ENCODE measurements around the gene SH3TC1.

Gene SH3TC1

GRCh38 chr4:8247047-8247930 is 48.2 kb downstream of the SH3TC1 start:
- DNase-seq, result no peak

GRCh38 chr4:8248091-8248490 is 49.0 kb downstream of the SH3TC1 start:
- DNase-seq, result no peak

DNA sequence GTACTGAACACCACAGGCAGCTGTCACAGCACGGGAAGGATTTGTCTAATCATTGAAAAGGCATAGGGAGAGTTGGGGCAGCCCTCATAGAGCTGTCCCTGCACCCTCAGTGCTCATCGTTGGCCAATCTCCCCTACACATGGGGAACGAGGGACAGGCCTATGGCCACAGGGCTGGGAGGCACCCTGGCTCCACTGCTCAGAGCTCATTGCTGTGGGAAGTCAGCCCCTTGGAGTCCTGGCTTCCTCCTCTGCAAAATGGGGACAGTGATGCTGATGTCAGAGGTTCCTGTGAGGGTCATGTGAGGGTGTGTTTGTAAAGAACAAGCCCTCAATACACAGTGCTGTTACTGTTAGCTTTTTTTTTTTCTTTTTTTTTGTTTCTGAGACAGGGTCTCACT is 51.1 kb downstream of the SH3TC1 start:
- DNase-seq, result no peak

DNA sequence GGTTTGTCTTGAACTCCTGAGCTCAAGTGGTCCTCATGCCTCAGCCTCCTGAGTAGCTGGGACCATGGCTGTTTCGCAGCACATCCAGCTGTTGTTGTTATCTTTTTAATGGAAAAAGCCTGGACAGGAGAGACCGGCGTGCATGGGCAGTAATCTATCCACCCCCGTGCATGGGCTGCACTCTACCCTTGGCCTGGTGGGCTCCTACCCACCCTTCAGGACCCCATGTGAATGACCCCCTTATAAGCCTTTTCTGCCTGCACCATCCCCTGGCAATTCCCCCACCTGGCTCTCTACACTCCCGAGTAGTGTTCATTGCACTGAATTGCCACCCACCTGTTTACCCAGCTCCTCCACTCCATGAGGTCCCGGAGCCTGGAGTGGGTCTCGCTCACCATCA is 51.5 kb downstream of the SH3TC1 start:
- DNase-seq, result no peak

DNA sequence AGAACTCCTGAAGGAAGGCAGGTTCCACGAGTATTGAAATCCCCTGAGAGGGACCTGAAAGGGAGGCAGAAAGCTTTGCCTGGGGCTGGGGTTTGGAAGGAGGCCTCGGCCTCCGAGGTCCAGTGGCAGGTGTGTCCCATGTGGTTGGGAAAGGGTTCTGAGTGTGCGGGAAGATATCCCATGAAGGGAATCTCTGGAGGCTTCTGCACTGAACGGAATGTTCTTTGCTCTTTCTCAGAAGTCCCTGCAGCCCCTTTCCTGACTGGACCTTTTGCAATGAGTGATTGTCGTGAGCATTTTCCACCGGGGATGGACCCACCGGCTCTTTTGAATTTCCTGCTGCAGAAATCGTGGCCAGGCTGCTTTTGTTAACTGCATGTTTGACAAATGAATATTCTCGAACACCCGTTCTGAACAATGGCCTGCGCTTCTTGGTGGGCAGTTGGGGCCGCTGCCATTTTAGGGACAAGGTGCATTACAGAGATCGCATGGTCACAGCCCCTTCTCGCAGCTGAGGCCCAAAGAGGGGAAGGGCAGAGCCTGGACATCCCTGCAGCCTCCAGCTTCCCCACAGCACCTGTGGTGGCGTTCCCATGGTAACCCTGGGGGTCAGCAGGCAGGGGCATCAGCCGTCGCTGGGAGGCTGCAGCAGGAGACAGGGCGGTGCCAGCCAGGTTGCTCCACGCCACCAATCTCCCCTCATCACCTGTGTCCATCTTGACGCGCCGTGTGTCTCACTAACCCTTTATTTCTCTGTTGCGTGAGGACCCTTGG is 52.2 kb downstream of the SH3TC1 start:
- DNase-seq, result no peak

GRCh38 chr4:8252301-8253173 is 53.4 kb downstream of the SH3TC1 start:
- no peak for DNase-seq

DNA sequence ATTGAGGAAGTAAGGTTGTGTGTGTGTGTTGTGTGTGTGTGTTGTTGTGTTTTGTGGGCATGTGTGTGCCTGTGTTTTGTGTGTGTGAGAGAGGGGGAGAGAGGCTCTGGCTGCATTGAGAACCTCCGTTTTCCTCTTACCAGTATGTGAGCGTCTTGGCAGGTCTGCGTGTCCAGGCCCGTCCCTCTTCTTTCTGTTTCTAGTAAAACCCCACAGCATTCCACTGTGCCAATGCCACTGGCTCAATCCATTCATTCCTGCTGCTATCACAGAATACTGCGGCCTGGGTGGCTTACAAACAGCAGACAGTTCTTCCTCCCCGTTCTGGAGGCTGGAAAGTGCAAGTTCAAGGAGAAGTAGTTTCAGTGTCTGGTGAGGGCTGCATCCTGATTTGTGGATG is 55.0 kb downstream of the SH3TC1 start:
- DNase-seq, result no peak

GRCh38 chr4:8255698-8256441 is 56.8 kb downstream of the SH3TC1 start:
- DNase-seq, result no peak

GRCh38 chr4:8257854-8258253 is 58.8 kb downstream of the SH3TC1 start:
- no peak for DNase-seq

- DNase-seq, result no peak
Observed at GRCh38 chr4:8258552-8259212, 59.6 kb downstream of the SH3TC1 start.

- no peak for DNase-seq
Observed at GRCh38 chr4:8259743-8260430, 60.8 kb downstream of the SH3TC1 start.

- DNase-seq, result no peak
Observed at GRCh38 chr4:8260656-8261111, 61.6 kb downstream of the SH3TC1 start.

DNA sequence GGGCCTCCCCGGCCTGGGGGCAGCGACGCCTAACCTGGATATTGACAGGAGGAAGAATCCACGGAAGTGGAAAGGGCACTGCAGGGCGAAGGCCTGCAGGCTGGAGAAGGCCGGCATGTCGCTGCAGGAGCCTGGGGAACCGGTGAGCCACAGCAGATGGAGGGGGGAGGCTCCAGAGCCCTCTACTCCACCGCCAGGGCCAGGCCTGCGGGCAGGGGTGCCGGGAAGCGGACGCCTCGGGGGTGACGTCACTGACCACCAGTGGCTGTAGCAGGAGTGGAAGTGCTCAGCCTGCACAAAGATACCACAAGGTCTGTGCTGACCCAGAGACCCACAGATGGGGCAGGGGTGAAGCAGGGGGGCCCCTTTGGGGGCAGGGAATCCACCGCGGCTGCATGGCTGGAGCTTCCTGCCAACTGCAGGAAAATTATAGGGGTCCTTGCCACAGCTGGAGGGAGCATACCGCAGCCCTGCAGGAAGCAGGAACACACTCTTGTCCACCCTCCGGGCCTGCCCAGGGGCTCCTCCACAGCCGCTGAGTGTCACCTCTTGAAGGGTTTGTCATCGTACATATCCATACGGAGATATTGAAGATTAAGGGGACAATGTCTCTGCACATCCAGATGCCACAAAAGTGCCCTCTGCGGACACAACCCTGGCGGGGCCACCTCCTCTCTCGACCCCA is 62.9 kb downstream of the SH3TC1 start:
- no peak for DNase-seq

DNA sequence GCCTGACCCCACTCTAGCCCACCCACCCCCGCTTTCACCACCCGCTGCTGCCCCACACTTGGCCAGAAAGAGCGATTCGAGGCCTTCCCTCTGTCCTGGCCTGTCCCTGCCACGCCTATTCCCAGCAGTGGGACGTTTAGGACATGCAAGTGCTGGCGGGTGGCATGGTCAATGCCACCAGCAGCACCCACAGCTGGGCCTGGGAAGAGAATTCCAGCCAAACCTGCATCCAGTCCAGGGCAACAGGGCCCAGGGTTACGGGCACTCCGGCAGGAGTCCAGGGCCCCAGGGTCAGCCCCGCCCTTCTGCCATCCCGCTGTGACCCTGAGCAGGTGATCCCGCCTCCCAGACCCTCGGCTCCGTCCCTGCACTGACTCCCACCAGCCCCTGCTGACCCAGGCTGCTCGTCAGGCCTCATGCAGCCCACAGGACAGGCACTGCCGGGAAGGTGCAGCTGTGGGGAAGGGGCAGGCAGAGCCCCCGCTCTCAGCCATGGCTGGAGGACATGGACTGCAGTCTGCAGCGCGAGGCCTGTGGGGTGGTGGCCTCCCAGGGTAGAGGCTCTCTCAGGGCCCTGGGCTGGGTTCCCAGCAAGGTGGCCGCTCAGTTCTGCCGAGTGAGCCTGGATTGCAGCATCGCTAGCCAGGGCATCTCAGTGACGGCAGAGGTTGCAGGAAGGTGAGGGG is 63.7 kb downstream of the SH3TC1 start:
- no peak for DNase-seq

GRCh38 chr4:8263397-8263796 is 64.3 kb downstream of the SH3TC1 start:
- no peak for DNase-seq

DNA sequence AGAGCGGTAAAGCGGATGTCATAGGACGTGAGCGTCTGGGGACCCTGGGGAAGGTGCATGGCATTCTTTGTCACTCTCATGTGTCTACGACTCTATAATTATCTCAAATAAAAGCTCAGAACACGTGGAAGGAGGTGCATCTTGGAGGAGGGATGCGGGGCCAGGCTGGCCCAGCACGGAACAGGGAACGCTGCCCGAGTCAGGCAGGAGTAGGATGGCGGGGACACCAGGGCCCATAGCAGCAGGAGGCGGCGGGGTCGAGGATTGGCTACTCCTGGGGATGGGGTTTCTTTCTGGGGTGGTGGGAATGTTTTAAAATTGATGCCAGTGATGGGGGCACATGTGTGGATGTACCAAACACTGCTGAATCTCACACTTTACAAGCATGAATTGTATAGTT is 65.0 kb downstream of the SH3TC1 start:
- DNase-seq, result no peak

GRCh38 chr4:8265171-8265929 is 66.3 kb downstream of the SH3TC1 start:
- DNase-seq, result no peak

DNA sequence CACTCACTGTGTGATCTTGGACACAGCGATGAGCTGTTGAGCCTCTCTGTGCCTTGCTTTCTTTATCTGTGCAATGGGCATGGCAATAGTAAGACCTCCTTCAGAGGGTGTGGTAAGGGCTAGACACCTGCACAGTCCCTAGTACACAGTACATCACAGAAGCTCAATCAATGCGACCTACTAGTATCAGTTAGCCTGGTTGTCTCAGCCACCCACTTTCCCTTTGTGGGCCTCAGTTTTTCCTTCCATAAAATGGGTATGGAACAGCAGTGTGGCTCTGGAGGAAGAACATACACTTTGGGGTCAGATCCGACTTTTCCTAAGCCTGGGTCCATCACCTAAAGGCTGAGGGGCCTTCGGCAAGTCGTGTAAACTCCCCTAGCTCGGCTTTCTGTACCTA is 67.0 kb downstream of the SH3TC1 start:
- no peak for DNase-seq

GRCh38 chr4:8266508-8266907 is 67.4 kb downstream of the SH3TC1 start:
- no peak for DNase-seq

Measured in hippocampal formation (tissue), 2 donors.